ENCODE measurements around the gene CAP1.
"Not testable (repeated sequence)": the region's sequence is repeated elsewhere in the genome, so short reads cannot be mapped to it uniquely, and the experiment has no call there.

Gene CAP1, protein sequence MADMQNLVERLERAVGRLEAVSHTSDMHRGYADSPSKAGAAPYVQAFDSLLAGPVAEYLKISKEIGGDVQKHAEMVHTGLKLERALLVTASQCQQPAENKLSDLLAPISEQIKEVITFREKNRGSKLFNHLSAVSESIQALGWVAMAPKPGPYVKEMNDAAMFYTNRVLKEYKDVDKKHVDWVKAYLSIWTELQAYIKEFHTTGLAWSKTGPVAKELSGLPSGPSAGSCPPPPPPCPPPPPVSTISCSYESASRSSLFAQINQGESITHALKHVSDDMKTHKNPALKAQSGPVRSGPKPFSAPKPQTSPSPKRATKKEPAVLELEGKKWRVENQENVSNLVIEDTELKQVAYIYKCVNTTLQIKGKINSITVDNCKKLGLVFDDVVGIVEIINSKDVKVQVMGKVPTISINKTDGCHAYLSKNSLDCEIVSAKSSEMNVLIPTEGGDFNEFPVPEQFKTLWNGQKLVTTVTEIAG
- total RNA-seq, result 258 to 343 (median 329) reads per million in 3 donors

DNA sequence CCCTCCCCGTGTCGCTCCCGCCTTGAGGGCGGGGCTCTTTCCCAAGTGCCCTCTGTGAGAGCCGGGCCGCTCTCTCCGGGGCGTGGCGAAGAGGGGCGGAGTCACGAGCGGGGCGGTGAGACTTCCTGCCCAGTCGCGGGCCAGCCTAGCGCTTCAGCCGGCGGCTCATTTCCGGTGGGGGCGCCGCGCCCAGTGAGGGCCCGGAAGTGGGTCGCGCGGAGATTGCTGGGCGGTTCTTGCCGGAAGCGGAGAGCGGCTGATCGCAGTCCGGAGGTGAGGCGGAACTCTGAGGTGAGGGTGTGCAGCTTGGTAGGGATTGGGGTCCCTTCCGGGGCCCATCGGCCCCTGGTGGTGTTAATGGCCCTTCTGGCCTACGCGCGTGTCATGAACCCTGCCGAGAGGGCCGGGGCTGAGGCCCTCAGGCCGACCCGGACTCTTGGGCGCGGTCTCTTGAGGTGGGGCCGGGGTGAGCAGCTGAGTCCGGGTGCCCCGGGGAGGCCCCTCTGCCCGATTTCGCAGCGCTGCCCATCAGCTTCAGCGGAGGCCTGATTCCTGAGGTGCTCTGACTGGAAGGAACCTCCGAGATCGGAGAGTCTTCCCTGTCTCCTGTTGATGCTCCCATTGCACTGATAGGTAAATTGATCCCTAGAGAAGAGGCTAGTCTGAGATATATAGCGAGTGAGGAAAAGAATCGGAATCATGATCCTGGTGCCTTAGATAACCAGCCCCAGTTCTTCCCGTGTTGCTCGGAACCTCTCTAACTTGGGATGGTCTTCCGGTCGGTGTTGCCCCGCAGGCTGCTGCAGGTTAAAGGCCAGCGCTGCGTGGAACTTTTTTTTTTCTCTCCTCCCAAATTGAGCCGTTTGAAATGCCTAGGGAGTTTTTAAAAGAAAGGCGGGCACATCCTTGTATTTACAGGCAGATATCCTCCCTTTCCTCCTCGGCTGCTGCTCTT lies at the start of gene CAP1:
Gene CAP1 (plus strand): TSS at position 219 of the 955 bp plus-strand sequence. CDS start 18,618 bp downstream, outside the sequence.
- no peaks in the 10 kb centered on the region for H3K36me3 ChIP-seq (ENCODE audit: control insufficient read depth, insufficient read depth, low read length)
- H3K9me3 ChIP-seq (ENCODE audit: control insufficient read depth, low read length), result no peaks in the 10 kb centered on the region
- peak within 1 kb of the TSS; percentile 86 for H3K27ac ChIP-seq (ENCODE audit: insufficient read depth, low read length, poor library complexity, severe bottlenecking)
- DNase-seq, result peak; percentile 99 to 100 (median 100)
- H3K4me1 ChIP-seq (ENCODE audit: control insufficient read depth, insufficient read depth, low read length, poor library complexity, severe bottlenecking), result peaks cover 35% of the 10 kb centered on the region
- peak within 1 kb of the TSS; percentile 88 for H3K4me3 ChIP-seq (ENCODE audit: insufficient read depth, low read depth, low read length, poor library complexity, severe bottlenecking)
- no peaks in the 10 kb centered on the region for H3K27me3 ChIP-seq (replicated peaks; ENCODE audit: control insufficient read depth, insufficient read depth, low read length, poor library complexity, severe bottlenecking)

DNA sequence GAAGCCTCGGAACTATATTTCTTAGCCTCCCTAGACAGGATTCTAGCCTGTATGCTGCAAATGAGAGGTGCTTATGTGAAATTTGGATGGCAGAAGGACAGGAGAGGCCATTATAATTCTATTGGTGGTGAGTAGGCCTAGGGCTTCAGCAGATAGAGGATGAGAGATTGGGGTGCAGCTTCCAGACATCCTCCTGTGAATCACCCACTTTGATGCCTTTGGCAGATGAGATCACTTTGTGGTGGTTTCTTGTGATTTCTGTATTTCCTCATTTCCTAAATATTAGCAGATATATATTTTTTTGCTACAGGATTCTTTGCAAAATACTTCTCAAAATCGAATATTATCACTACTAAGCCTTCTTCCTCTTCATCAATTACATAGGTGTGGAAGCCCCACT lies 48.3 kb upstream of the CAP1 start:
- Histone ChIP-seq H3K27me3 (replicated peaks; ENCODE audit: control insufficient read depth, insufficient read depth, low read length, poor library complexity, severe bottlenecking) (no peaks in the 10 kb centered on the region), H3K9me3 (ENCODE audit: control insufficient read depth, low read length) (no peaks in the 10 kb centered on the region), H3K36me3 (ENCODE audit: control insufficient read depth, insufficient read depth, low read length) (no peaks in the 10 kb centered on the region), H3K4me1 (ENCODE audit: control insufficient read depth, insufficient read depth, low read length, poor library complexity, severe bottlenecking) (no peaks in the 10 kb centered on the region), H3K4me3 (ENCODE audit: insufficient read depth, low read depth, low read length, poor library complexity, severe bottlenecking) (no peak overlapping the region), H3K27ac (ENCODE audit: insufficient read depth, low read length, poor library complexity, severe bottlenecking) (no peak overlapping the region)
- no peak for DNase-seq

DNA sequence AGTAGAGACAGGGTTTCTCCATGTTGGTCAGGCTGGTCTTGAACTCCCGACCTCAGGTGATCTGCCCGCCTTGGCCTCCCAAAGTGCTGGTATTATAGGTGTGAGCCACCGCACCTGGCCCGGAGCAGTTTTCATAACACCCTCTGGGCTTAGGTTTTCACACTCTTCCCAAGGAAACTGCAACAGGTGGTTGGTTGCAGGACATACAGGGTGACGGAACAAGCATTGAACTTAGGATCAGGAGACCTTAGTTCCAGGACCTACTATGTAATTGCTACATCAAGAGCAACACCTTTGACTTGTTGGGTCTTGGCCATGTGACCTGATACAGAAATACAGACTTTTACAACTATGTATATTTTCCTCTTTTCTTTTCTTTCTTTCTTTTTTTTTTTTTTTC lies 47.6 kb upstream of the CAP1 start:
- no peaks in the 10 kb centered on the region for H3K36me3 ChIP-seq (ENCODE audit: control insufficient read depth, insufficient read depth, low read length)
- no peak overlapping the region for H3K4me3 ChIP-seq (ENCODE audit: insufficient read depth, low read depth, low read length, poor library complexity, severe bottlenecking)
- no peaks in the 10 kb centered on the region for H3K4me1 ChIP-seq (ENCODE audit: control insufficient read depth, insufficient read depth, low read length, poor library complexity, severe bottlenecking)
- H3K27ac ChIP-seq (ENCODE audit: insufficient read depth, low read length, poor library complexity, severe bottlenecking), result no peak overlapping the region
- no peaks in the 10 kb centered on the region for H3K27me3 ChIP-seq (replicated peaks; ENCODE audit: control insufficient read depth, insufficient read depth, low read length, poor library complexity, severe bottlenecking)
- no peak for DNase-seq
- H3K9me3 ChIP-seq (ENCODE audit: control insufficient read depth, low read length), result no peaks in the 10 kb centered on the region

DNA sequence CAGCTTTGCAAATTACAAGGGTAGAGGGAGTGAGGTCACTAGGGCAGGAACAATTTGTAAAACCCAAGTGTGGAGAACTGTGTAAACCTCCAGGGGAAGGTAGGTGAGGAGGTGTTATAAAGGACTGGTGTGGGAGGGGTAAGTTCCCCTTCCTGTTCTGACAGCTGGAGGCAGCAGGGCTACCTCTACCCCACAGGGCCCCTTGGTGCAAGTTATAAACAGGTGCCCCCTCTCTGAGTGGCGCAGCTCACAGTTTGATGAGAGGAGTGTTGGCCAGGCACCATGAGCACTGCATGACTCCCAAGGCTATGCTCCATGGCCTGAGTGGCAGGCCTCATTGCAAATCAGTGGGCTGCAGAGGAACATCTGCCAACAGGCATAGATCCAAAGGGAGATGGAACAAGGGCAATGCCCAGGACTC lies 44.5 kb upstream of the CAP1 start:
- Histone ChIP-seq H3K4me3 (ENCODE audit: insufficient read depth, low read depth, low read length, poor library complexity, severe bottlenecking) (no peak overlapping the region), H3K36me3 (ENCODE audit: control insufficient read depth, insufficient read depth, low read length) (no peaks in the 10 kb centered on the region), H3K4me1 (ENCODE audit: control insufficient read depth, insufficient read depth, low read length, poor library complexity, severe bottlenecking) (no peaks in the 10 kb centered on the region), H3K9me3 (ENCODE audit: control insufficient read depth, low read length) (no peaks in the 10 kb centered on the region), H3K27me3 (replicated peaks; ENCODE audit: control insufficient read depth, insufficient read depth, low read length, poor library complexity, severe bottlenecking) (no peaks in the 10 kb centered on the region), H3K27ac (ENCODE audit: insufficient read depth, low read length, poor library complexity, severe bottlenecking) (no peak overlapping the region)
- DNase-seq, result no peak

DNA sequence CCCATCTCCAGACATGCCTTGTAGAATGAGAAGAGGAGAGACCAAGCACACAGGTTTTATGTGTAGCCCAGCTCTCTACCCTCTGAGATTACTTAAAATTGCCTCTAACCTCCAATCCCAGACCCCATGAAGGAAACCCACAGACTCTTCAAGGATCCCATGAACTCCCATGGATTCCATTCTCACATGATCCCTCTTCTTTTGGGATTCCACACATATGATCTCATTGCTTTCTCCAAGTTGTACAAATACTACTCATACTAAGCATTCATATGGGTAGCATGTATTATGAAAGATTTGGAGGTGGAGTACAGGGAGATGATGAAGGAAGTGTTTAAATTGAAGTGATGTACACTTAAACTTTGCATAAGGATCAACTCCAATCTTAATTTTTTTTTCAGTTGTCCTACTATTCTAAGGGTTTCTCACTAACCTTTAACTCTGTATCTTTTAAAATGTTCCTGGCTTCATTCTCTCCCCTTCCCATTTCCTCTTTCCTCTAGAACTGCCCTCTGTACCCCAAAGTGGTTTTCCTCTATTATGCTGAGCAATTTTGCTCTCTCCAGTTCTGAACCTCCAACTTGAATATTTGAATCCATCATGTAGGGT lies 44.0 kb upstream of the CAP1 start:
- no peak for DNase-seq
- Histone ChIP-seq H3K4me1 (ENCODE audit: control insufficient read depth, insufficient read depth, low read length, poor library complexity, severe bottlenecking) (no peaks in the 10 kb centered on the region), H3K27me3 (replicated peaks; ENCODE audit: control insufficient read depth, insufficient read depth, low read length, poor library complexity, severe bottlenecking) (no peaks in the 10 kb centered on the region), H3K4me3 (ENCODE audit: insufficient read depth, low read depth, low read length, poor library complexity, severe bottlenecking) (no peak overlapping the region), H3K27ac (ENCODE audit: insufficient read depth, low read length, poor library complexity, severe bottlenecking) (no peak overlapping the region), H3K9me3 (ENCODE audit: control insufficient read depth, low read length) (no peaks in the 10 kb centered on the region), H3K36me3 (ENCODE audit: control insufficient read depth, insufficient read depth, low read length) (no peaks in the 10 kb centered on the region)

DNA sequence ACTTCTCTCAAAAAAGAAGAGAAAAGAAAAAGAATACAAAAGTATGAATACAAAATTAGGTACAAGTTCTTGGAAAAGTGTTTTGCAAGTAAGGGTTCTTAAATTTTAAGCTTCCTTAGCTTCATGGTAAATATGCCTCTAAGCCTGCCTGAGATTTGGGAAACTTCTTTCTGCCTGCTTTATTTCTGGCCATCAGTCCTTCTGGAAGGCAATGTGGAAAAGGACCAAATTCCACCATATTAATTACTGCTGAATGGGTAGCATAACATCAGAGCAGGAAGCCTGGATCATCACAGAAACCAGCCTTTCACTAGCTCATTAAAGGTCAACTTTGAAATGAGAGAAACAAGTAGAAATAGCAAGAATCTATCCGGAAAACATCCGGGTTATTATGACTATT lies 39.1 kb upstream of the CAP1 start:
- Histone ChIP-seq H3K4me3 (ENCODE audit: insufficient read depth, low read depth, low read length, poor library complexity, severe bottlenecking) (no peak overlapping the region), H3K27ac (ENCODE audit: insufficient read depth, low read length, poor library complexity, severe bottlenecking) (no peak overlapping the region), H3K36me3 (ENCODE audit: control insufficient read depth, insufficient read depth, low read length) (no peaks in the 10 kb centered on the region), H3K27me3 (replicated peaks; ENCODE audit: control insufficient read depth, insufficient read depth, low read length, poor library complexity, severe bottlenecking) (no peaks in the 10 kb centered on the region), H3K9me3 (ENCODE audit: control insufficient read depth, low read length) (no peaks in the 10 kb centered on the region), H3K4me1 (ENCODE audit: control insufficient read depth, insufficient read depth, low read length, poor library complexity, severe bottlenecking) (no peaks in the 10 kb centered on the region)
- DNase-seq, result no peak

DNA sequence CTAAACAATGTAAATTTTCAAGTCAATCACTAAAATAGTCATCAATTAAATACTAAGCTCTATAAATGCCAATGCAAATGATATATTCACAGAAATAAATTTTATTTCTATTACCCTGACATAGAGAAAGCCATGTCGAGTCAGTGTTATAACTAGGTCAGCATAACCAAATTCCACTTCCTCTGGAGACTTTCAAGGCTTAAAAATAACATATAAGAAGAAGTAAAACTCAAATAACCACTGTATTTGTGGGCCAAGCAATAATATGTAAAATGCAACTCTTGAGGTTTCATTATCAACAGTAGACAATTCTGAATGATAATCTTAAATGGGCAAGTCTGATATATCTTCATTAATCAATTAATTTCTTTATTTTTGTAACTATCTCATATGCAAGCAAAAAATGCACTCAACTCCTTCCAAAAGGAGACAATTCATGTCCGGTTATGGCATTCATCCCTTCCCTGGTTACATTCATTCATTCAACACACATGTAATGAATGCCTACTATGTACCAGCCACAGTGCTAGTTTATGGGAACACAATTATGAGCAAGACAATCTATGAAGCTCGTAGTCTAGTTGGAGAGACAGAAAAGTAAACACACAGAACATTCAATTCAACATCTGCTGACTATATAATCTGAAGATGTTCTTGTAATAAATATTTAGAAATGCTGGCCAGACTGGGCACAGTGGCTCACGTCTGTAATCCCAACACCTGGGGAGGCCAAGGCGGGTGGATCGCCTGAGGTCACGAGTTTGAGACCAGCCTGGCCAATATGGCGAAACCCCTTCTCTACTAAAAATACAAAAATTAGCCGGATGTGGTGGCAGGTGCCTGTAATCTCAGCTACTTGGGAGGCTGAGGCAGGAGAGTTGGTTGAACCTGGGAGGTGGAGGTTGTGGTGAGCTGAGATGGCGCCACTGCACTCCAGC lies 37.1 kb upstream of the CAP1 start:
- DNase-seq, result no peak
- no peak overlapping the region for H3K27ac ChIP-seq (ENCODE audit: insufficient read depth, low read length, poor library complexity, severe bottlenecking)
- H3K4me3 ChIP-seq (ENCODE audit: insufficient read depth, low read depth, low read length, poor library complexity, severe bottlenecking), result no peak overlapping the region
- no peaks in the 10 kb centered on the region for H3K36me3 ChIP-seq (ENCODE audit: control insufficient read depth, insufficient read depth, low read length)
- H3K27me3 ChIP-seq (replicated peaks; ENCODE audit: control insufficient read depth, insufficient read depth, low read length, poor library complexity, severe bottlenecking), result no peaks in the 10 kb centered on the region
- H3K4me1 ChIP-seq (ENCODE audit: control insufficient read depth, insufficient read depth, low read length, poor library complexity, severe bottlenecking), result no peaks in the 10 kb centered on the region
- H3K9me3 ChIP-seq (ENCODE audit: control insufficient read depth, low read length), result no peaks in the 10 kb centered on the region

DNA sequence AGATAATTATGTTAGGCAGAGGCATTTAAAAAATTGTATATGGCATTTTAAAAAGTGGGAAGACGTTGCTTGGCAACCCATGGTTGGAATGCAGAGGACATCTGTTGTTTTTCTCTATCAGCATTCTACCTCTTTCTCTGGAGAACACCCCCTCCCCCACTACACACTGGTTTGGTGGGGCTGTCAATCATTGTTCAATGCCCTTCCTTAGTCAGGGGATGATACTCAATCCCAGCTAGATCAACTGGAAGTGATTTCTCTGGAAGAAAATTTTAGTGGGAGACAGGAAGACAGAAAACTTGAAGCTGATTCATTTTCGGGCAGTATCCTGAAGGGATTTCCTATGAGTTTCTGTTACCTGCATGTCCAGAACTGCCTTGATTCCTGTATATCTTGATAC lies 35.7 kb upstream of the CAP1 start:
- Histone ChIP-seq H3K27ac (ENCODE audit: insufficient read depth, low read length, poor library complexity, severe bottlenecking) (no peak overlapping the region), H3K4me1 (ENCODE audit: control insufficient read depth, insufficient read depth, low read length, poor library complexity, severe bottlenecking) (no peaks in the 10 kb centered on the region), H3K4me3 (ENCODE audit: insufficient read depth, low read depth, low read length, poor library complexity, severe bottlenecking) (no peak overlapping the region)

DNA sequence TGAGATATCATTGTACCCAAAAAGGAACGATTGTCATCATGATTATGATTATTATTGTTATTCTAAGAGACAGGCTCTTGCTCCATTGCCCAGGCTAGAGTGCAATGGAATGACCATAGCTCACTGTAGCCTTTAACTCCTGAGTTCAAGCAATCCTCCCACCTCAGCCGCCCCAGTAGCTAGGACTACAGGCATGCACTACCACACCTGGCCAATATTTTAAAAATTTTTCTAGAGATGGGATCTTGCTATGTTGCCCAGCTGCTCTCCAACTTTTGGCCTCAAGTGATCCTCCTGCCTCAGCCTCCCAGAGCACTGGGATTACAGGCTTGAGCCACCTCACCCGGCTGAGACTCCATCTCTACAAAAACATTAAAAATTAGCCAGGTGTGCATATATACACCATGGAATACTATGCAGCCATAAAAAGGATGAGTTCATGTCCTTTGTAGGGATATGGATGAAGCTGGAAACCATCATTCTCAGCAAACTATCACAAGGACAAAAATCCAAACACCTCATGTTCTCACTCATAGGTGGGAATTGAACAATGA lies 33.0 kb upstream of the CAP1 start:
- not testable (repeated sequence) for H3K4me1 ChIP-seq (ENCODE audit: control insufficient read depth, insufficient read depth, low read length, poor library complexity, severe bottlenecking); H3K27ac ChIP-seq (ENCODE audit: insufficient read depth, low read length, poor library complexity, severe bottlenecking); H3K36me3 ChIP-seq (ENCODE audit: control insufficient read depth, insufficient read depth, low read length); H3K4me3 ChIP-seq (ENCODE audit: insufficient read depth, low read depth, low read length, poor library complexity, severe bottlenecking); H3K9me3 ChIP-seq (ENCODE audit: control insufficient read depth, low read length); DNase-seq; H3K27me3 ChIP-seq (replicated peaks; ENCODE audit: control insufficient read depth, insufficient read depth, low read length, poor library complexity, severe bottlenecking)

More for the DNA sequence above, 35.7 kb upstream of the CAP1 start:
- DNase-seq, result no peak
- Histone ChIP-seq H3K36me3 (ENCODE audit: control insufficient read depth, insufficient read depth, low read length) (no peaks in the 10 kb centered on the region), H3K27me3 (replicated peaks; ENCODE audit: control insufficient read depth, insufficient read depth, low read length, poor library complexity, severe bottlenecking) (no peaks in the 10 kb centered on the region), H3K9me3 (ENCODE audit: control insufficient read depth, low read length) (no peaks in the 10 kb centered on the region)
